ENCODE data around the gene HPCAL1.

HPCAL1 gene

DNA sequence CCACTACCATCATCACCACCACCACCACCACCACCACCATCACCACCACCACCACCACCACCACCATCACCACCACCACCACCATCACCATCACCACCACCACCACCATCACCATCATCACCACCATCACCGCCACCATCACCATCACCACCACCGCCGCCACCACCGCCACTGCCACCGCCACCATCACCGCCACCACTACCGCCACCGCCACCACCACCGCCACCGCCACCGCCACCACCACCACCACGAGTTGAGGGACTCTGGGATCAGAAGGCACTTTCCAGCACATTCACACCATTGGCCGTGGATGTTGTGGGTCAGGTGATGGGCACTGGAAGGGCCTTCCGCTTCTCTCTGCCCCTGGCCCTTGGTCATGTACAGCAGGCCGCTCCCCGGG, 96.7 kb downstream of the HPCAL1 start:
- no peak for TF ChIP-seq RAD21 (IDR thresholded peaks at IDR 0.05; ENCODE audit: low read depth)

DNA sequence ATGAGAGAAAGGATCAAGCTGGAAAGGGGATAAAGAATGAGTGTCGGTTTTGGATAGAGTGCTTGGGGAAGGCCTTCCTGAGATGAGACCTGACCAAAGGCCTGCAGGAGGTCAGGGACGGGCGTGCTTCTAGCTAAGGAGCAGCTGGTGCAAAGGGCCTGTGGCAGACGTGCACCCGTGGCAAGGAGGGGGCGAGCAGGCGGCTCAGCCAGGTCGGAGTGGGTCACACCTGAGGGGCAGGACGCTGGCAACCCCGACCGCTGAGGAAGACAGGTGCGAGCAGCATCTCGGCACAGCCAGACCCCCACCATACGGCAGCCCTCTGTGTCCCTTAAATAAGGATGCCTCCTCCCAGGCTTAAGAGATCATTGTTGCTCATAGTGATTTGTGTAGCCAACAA, 97.3 kb downstream of the HPCAL1 start:
- TF ChIP-seq, protein P1, sequence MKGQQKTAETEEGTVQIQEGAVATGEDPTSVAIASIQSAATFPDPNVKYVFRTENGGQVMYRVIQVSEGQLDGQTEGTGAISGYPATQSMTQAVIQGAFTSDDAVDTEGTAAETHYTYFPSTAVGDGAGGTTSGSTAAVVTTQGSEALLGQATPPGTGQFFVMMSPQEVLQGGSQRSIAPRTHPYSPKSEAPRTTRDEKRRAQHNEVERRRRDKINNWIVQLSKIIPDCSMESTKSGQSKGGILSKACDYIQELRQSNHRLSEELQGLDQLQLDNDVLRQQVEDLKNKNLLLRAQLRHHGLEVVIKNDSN (IDR thresholded peaks at IDR 0.05), result no peak
- TF ChIP-seq CEBPB (IDR thresholded peaks at IDR 0.05) (no peak), YY1 (IDR thresholded peaks at IDR 0.05; ENCODE audit: low read depth) (no peak), TEAD4 (IDR thresholded peaks at IDR 0.05) (no peak), EGR1 (IDR thresholded peaks at IDR 0.05) (no peak), RAD21 (IDR thresholded peaks at IDR 0.05; ENCODE audit: low read depth) (no peak), FOXM1 (IDR thresholded peaks at IDR 0.05; ENCODE audit: borderline replicate concordance, low read depth) (no peak), TCF12 (IDR thresholded peaks at IDR 0.05; ENCODE audit: low read depth) (no peak), EP300 (IDR thresholded peaks at IDR 0.05; ENCODE audit: borderline replicate concordance) (no peak), NFIC (IDR thresholded peaks at IDR 0.05) (no peak), TAF1 (IDR thresholded peaks at IDR 0.05; ENCODE audit: low read depth) (no peak), ZBTB7A (IDR thresholded peaks at IDR 0.05; ENCODE audit: low read depth) (no peak), CREB1 (IDR thresholded peaks at IDR 0.05; ENCODE audit: low read depth) (no peak)
- TF ChIP-seq, protein P2, sequence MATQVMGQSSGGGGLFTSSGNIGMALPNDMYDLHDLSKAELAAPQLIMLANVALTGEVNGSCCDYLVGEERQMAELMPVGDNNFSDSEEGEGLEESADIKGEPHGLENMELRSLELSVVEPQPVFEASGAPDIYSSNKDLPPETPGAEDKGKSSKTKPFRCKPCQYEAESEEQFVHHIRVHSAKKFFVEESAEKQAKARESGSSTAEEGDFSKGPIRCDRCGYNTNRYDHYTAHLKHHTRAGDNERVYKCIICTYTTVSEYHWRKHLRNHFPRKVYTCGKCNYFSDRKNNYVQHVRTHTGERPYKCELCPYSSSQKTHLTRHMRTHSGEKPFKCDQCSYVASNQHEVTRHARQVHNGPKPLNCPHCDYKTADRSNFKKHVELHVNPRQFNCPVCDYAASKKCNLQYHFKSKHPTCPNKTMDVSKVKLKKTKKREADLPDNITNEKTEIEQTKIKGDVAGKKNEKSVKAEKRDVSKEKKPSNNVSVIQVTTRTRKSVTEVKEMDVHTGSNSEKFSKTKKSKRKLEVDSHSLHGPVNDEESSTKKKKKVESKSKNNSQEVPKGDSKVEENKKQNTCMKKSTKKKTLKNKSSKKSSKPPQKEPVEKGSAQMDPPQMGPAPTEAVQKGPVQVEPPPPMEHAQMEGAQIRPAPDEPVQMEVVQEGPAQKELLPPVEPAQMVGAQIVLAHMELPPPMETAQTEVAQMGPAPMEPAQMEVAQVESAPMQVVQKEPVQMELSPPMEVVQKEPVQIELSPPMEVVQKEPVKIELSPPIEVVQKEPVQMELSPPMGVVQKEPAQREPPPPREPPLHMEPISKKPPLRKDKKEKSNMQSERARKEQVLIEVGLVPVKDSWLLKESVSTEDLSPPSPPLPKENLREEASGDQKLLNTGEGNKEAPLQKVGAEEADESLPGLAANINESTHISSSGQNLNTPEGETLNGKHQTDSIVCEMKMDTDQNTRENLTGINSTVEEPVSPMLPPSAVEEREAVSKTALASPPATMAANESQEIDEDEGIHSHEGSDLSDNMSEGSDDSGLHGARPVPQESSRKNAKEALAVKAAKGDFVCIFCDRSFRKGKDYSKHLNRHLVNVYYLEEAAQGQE (IDR thresholded peaks at IDR 0.05; ENCODE audit: low read depth), result no peak
- TF ChIP-seq, protein P3, sequence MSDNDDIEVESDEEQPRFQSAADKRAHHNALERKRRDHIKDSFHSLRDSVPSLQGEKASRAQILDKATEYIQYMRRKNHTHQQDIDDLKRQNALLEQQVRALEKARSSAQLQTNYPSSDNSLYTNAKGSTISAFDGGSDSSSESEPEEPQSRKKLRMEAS (IDR thresholded peaks at IDR 0.05), result no peak

DNA sequence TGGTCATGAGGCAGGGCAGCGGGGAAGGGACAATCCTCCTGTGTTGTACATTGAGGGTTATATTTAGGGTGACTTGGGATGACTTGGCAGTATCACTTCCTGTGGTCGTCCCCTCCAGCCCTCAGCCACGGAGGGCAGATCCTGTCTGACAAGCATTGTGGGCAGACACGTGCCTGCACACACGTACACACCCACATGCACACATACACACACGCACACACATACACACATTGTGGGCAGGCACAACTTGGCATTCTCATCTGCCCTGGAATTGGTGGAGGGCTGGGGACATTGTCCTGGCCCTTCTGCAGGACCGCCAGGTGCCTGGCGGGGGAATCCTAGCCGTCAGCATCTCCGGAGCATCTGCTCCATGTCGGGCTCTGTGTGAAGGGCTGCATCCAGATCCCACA, 97.9 kb downstream of the HPCAL1 start:
- TF ChIP-seq TAF1 (IDR thresholded peaks at IDR 0.05; ENCODE audit: low read depth), result no peak
- TF ChIP-seq ZBTB7A (IDR thresholded peaks at IDR 0.05; ENCODE audit: low read depth), result no peak
- TF ChIP-seq, protein P1 (IDR thresholded peaks at IDR 0.05), result no peak
- TF ChIP-seq, protein P3 (IDR thresholded peaks at IDR 0.05), result no peak
- no peak for TF ChIP-seq FOXM1 (IDR thresholded peaks at IDR 0.05; ENCODE audit: borderline replicate concordance, low read depth)
- TF ChIP-seq CREB1 (IDR thresholded peaks at IDR 0.05; ENCODE audit: low read depth), result no peak
- TF ChIP-seq CEBPB (IDR thresholded peaks at IDR 0.05), result no peak
- TF ChIP-seq EP300 (IDR thresholded peaks at IDR 0.05; ENCODE audit: borderline replicate concordance), result no peak
- TF ChIP-seq TEAD4 (IDR thresholded peaks at IDR 0.05), result no peak
- no peak for TF ChIP-seq RAD21 (IDR thresholded peaks at IDR 0.05; ENCODE audit: low read depth)
- no peak for TF ChIP-seq NFIC (IDR thresholded peaks at IDR 0.05)
- TF ChIP-seq EGR1 (IDR thresholded peaks at IDR 0.05), result no peak
- TF ChIP-seq, protein P2 (IDR thresholded peaks at IDR 0.05; ENCODE audit: low read depth), result no peak
- TF ChIP-seq YY1 (IDR thresholded peaks at IDR 0.05; ENCODE audit: low read depth), result no peak

- TF ChIP-seq FOXM1 (IDR thresholded peaks at IDR 0.05; ENCODE audit: borderline replicate concordance, low read depth) (no peak), CEBPB (IDR thresholded peaks at IDR 0.05) (no peak), TAF1 (IDR thresholded peaks at IDR 0.05; ENCODE audit: low read depth) (no peak), RAD21 (IDR thresholded peaks at IDR 0.05; ENCODE audit: low read depth) (no peak), ZBTB7A (IDR thresholded peaks at IDR 0.05; ENCODE audit: low read depth) (no peak), TCF12 (IDR thresholded peaks at IDR 0.05; ENCODE audit: low read depth) (no peak), YY1 (IDR thresholded peaks at IDR 0.05; ENCODE audit: low read depth) (no peak), CREB1 (IDR thresholded peaks at IDR 0.05; ENCODE audit: low read depth) (no peak), EP300 (IDR thresholded peaks at IDR 0.05; ENCODE audit: borderline replicate concordance) (no peak), TEAD4 (IDR thresholded peaks at IDR 0.05) (no peak), NFIC (IDR thresholded peaks at IDR 0.05) (no peak), EGR1 (IDR thresholded peaks at IDR 0.05) (no peak)
- TF ChIP-seq, protein P3 (IDR thresholded peaks at IDR 0.05), result no peak
- TF ChIP-seq, protein P1 (IDR thresholded peaks at IDR 0.05), result no peak
- TF ChIP-seq, protein P2 (IDR thresholded peaks at IDR 0.05; ENCODE audit: low read depth), result no peak
Observed at GRCh38 chr2:10400978-10401951, 98.6 kb downstream of the HPCAL1 start.
